HepG2 (cell line): ENCODE results near the gene HSF4. TPM values are rescaled to one million over a fixed set of nuclear protein-coding genes. Genes with fewer than 3 reads are reported as not detected.
A peak's percentile ranks its signal among the peaks of the same experiment; 100 is the strongest.

Experiments used
- ASH2L ChIP-seq: fragments of 300-600, 200-600 bp; sonication (generic); IDR thresholded peaks from 2 replicates; pipeline ENCODE4 v1.7.0; 2017; ENCODE audit warnings: low read depth, mild to moderate bottlenecking, moderate library complexity, mixed read lengths, low read length; ENCODE audit not compliant: insufficient read length
- BCL6 ChIP-seq: IDR thresholded peaks from 2 replicates; pipeline ENCODE4 v1.6.1; 2016; ENCODE audit warnings: missing genetic modification reagents, missing compliant biosample characterization
- ETV6 ChIP-seq: sonication (generic); formaldehyde crosslinking; conservative IDR thresholded peaks from 2 replicates; pipeline ENCODE4 v1.4.0; 2020; ENCODE audit warnings: missing genetic modification reagents
- FOXC1 ChIP-seq: sonication (generic); formaldehyde crosslinking; IDR thresholded peaks from 2 replicates; pipeline ENCODE4 v1.8.0; 2022; ENCODE audit warnings: mild to moderate bottlenecking, missing genetic modification reagents, borderline replicate concordance
- HOXD1 ChIP-seq: sonication (generic); formaldehyde crosslinking; IDR thresholded peaks from 2 replicates; pipeline ENCODE4 v1.5.0; 2020; ENCODE audit warnings: missing genetic modification reagents
- ISX ChIP-seq: sonication (generic); formaldehyde crosslinking; conservative IDR thresholded peaks from 2 replicates; pipeline ENCODE4 v1.5.0; 2020; ENCODE audit warnings: missing genetic modification reagents
- JUN ChIP-seq: sonication (generic); formaldehyde crosslinking; IDR thresholded peaks from 2 replicates; pipeline ENCODE4 v1.4.0; 2020; ENCODE audit warnings: mild to moderate bottlenecking, missing genetic modification reagents
- KLF16 ChIP-seq, 2 experiments: sonication (generic) in 1 of 2; formaldehyde crosslinking in 1 of 2; IDR thresholded peaks; 2 replicates each; pipeline versions ENCODE4 v1.6.1 to v1.8.0; 2016 to 2023; ENCODE audit warnings: missing genetic modification reagents in 2 of 2, missing compliant biosample characterization in 1 of 2
- NR2F1 ChIP-seq, 2 experiments: fragments of 450-650 bp in 1 of 2; formaldehyde crosslinking in 1 of 2; IDR thresholded peaks; 2 replicates each; pipeline versions ENCODE4 v1.5.0 to v1.6.1; 2016 to 2020; ENCODE audit warnings: mild to moderate bottlenecking in 1 of 2, missing compliant biosample characterization in 1 of 2, missing genetic modification reagents in 1 of 2, moderate library complexity in 1 of 2
- PHF21A ChIP-seq: sonication (generic); formaldehyde crosslinking; IDR thresholded peaks from 2 replicates; pipeline ENCODE4 v1.5.0; 2020; ENCODE audit warnings: mild to moderate bottlenecking, missing genetic modification reagents
- SIX4 ChIP-seq: sonication (generic); formaldehyde crosslinking; IDR thresholded peaks from 2 replicates; pipeline ENCODE4 v1.4.0; 2020; ENCODE audit warnings: missing genetic modification reagents
- SOX13 ChIP-seq, 3 experiments: fragments of 450-650 bp in 1 of 3; sonication (generic) in 1 of 3; formaldehyde crosslinking in 1 of 3; IDR thresholded peaks in 2 of 3; conservative IDR thresholded peaks in 1 of 3; 2 replicates each; pipeline versions ENCODE4 v1.5.0 to v1.6.1; 2016 to 2020; ENCODE audit warnings: antibody characterized with exemption in 1 of 3, mild to moderate bottlenecking in 1 of 3, missing compliant biosample characterization in 1 of 3, missing genetic modification reagents in 1 of 3, moderate library complexity in 1 of 3
- TAF15 ChIP-seq: fragments of 200-400 bp; formaldehyde crosslinking; IDR thresholded peaks from one replicate; pipeline ENCODE4 v1.6.1; 2018; ENCODE audit warnings: mild to moderate bottlenecking, low read depth, low read length; ENCODE audit not compliant: poor library complexity, severe bottlenecking
- TSC22D2 ChIP-seq: sonication (generic); formaldehyde crosslinking; IDR thresholded peaks from 2 replicates; pipeline ENCODE4 v1.5.1; 2020; ENCODE audit warnings: missing genetic modification reagents, mild to moderate bottlenecking, borderline replicate concordance
- ZBTB7B ChIP-seq: sonication (generic); formaldehyde crosslinking; IDR thresholded peaks from 2 replicates; pipeline ENCODE4 v1.4.0; 2020; ENCODE audit warnings: missing genetic modification reagents
- ZFYVE20 ChIP-seq: sonication (generic); formaldehyde crosslinking; IDR thresholded peaks from 2 replicates; pipeline ENCODE4 v1.8.0; 2023; ENCODE audit warnings: low read depth, mild to moderate bottlenecking, moderate library complexity, missing genetic modification reagents, borderline replicate concordance
- ZNF232 ChIP-seq: sonication (generic); formaldehyde crosslinking; IDR thresholded peaks from 2 replicates; pipeline ENCODE4 v1.4.0; 2020; ENCODE audit warnings: missing genetic modification reagents, borderline replicate concordance
- ZNF333 ChIP-seq: sonication (generic); formaldehyde crosslinking; IDR thresholded peaks from 2 replicates; pipeline ENCODE4 v1.4.0; 2020; ENCODE audit warnings: mild to moderate bottlenecking, missing genetic modification reagents, borderline replicate concordance
- ZNF501 ChIP-seq: sonication (generic); formaldehyde crosslinking; IDR thresholded peaks from 2 replicates; pipeline ENCODE4 v1.5.1; 2020; ENCODE audit warnings: mild to moderate bottlenecking, moderate library complexity, missing genetic modification reagents
- ZNF557 ChIP-seq: sonication (generic); formaldehyde crosslinking; IDR thresholded peaks from 2 replicates; pipeline ENCODE4 v1.4.0; 2020; ENCODE audit warnings: missing genetic modification reagents
- ZNF749 ChIP-seq: sonication (generic); formaldehyde crosslinking; IDR thresholded peaks from 2 replicates; pipeline ENCODE4 v1.8.0; 2022; ENCODE audit warnings: mild to moderate bottlenecking, missing genetic modification reagents, moderate library complexity, borderline replicate concordance
- ZNF792 ChIP-seq: IDR thresholded peaks from 2 replicates; pipeline ENCODE4 v1.6.1; 2016
- polyA plus RNA-seq, 8 experiments: library from polyadenylated mRNA; depleted of rRNA in 3 of 8; stranded (reverse) in 7 of 8; unstranded in 1 of 8; fragments of >200 nt; fragmentation: Illumina TruSeq in 4 of 8; extraction: Trizol in 4 of 8; gene quantifications; 2 replicates each; pipeline versions ENCODE4 v1.2.1 to v1.2.3, GENCODE V29; 2011 to 2016; ENCODE audit warnings: low read depth in 4 of 8, missing spikeins in 1 of 8, mixed read lengths in 1 of 8; ENCODE audit not compliant: insufficient read depth in 1 of 8
- total RNA-seq, 5 experiments: library from RNA; depleted of rRNA; stranded (reverse); fragments of >200 nt; fragmentation: Illumina TruSeq; extraction: Trizol; gene quantifications; 2 replicates each; pipeline ENCODE4 v1.2.3, GENCODE V29; 2016; ENCODE audit warnings: low read depth in 1 of 5
- TF ChIP-seq, protein P1 (sequence below): sonication (generic); formaldehyde crosslinking; IDR thresholded peaks from 2 replicates; pipeline ENCODE4 v1.8.1; 2023; ENCODE audit warnings: missing genetic modification reagents, inconsistent platforms, borderline replicate concordance
- TF ChIP-seq, protein P2 (sequence below): sonication (generic); formaldehyde crosslinking; IDR thresholded peaks from 2 replicates; pipeline ENCODE4 v1.4.0; 2020; ENCODE audit warnings: missing genetic modification reagents, borderline replicate concordance

HSF4 gene
- total and polyA plus RNA-seq, 2 of the 13 experiments (the other 11 are each of a cell fraction or from before 2014, with no cell fraction given), result 3.5 to 16.9 TPM

DNA sequence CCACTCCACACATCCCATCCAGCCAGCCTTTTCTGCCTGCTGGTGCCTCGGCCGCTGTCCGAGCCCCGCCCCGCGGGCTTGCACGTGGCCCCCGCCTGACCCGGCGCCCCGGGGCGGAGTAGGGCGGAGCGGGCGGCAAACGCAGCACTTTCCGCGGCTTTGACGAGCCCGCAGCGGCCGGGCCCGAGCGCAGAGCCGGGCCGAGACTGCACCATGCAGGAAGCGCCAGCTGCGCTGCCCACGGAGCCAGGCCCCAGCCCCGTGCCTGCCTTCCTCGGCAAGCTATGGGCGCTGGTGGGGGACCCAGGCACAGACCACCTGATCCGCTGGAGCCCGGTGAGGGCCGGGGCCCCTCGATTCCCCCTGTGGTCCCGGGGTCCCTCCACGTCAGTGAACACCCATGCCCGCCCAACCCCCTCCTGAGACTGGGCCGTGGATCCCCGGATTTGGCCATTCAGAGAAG is at the start of gene HSF4 (continued):
- TF ChIP-seq ZNF333 (CRISPR knock-in tag) (peak; percentile 51; the same call in 1 of the 2 replicates), ISX (CRISPR knock-in tag) (peak; percentile 91; the same call in 1 of the 2 replicates), TSC22D2 (peak; percentile 89; the same call in 1 of the 2 replicates), KLF16 (CRISPR knock-in tag; IDR thresholded peaks at IDR 0.05) (peak in 1 of 2 experiments; percentile 91; a peak in 2 of 4 replicates), ZNF557 (CRISPR knock-in tag) (peak; percentile 78; the same call in 1 of the 2 replicates), HOXD1 (CRISPR knock-in tag) (0 out of 2 replicates have a peak, but pooled peaks have one; percentile 81), PHF21A (peak; percentile 84), TAF15 (peak; percentile 46), JUN (CRISPR knock-in tag) (0 out of 2 replicates have a peak, but pooled peaks have one; percentile 71), ZNF749 (CRISPR knock-in tag) (peak; percentile 88), ZBTB7B (CRISPR knock-in tag) (peak; percentile 56; the same call in 1 of the 2 replicates), FOXC1 (CRISPR knock-in tag) (0 out of 2 replicates have a peak, but pooled peaks have one; percentile 50), ZFYVE20 (CRISPR knock-in tag) (0 out of 2 replicates have a peak, but pooled peaks have one; percentile 51), BCL6 (CRISPR knock-in tag) (peak; percentile 97), ZNF792 (CRISPR knock-in tag) (peak; percentile 91), ZNF501 (CRISPR knock-in tag) (peak; percentile 63; the same call in 1 of the 2 replicates), ETV6 (peak; percentile 94), SIX4 (no peak), SOX13 (IDR thresholded peaks at IDR 0.05) (no peak; the same call in 1 of the 2 replicates), SOX13 (CRISPR knock-in tag; conservative IDR thresholded peaks at IDR 0.05 in 1 of 2, IDR thresholded peaks at IDR 0.05 in 1 of 2) (peak in 1 of 2 experiments; percentile 84; a peak in 2 of 4 replicates), ASH2L (peak; percentile 19), NR2F1 (CRISPR knock-in tag; IDR thresholded peaks at IDR 0.05) (peak; percentile 68 to 80; a peak in 3 of 4 replicates), ZNF232 (CRISPR knock-in tag) (peak; percentile 87; the same call in 1 of the 2 replicates)
- TF ChIP-seq, protein P1, sequence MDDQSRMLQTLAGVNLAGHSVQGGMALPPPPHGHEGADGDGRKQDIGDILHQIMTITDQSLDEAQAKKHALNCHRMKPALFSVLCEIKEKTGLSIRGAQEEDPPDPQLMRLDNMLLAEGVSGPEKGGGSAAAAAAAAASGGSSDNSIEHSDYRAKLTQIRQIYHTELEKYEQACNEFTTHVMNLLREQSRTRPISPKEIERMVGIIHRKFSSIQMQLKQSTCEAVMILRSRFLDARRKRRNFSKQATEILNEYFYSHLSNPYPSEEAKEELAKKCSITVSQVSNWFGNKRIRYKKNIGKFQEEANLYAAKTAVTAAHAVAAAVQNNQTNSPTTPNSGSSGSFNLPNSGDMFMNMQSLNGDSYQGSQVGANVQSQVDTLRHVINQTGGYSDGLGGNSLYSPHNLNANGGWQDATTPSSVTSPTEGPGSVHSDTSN, result peak; percentile 68; the same call in 1 of the 2 replicates
- TF ChIP-seq, protein P2, sequence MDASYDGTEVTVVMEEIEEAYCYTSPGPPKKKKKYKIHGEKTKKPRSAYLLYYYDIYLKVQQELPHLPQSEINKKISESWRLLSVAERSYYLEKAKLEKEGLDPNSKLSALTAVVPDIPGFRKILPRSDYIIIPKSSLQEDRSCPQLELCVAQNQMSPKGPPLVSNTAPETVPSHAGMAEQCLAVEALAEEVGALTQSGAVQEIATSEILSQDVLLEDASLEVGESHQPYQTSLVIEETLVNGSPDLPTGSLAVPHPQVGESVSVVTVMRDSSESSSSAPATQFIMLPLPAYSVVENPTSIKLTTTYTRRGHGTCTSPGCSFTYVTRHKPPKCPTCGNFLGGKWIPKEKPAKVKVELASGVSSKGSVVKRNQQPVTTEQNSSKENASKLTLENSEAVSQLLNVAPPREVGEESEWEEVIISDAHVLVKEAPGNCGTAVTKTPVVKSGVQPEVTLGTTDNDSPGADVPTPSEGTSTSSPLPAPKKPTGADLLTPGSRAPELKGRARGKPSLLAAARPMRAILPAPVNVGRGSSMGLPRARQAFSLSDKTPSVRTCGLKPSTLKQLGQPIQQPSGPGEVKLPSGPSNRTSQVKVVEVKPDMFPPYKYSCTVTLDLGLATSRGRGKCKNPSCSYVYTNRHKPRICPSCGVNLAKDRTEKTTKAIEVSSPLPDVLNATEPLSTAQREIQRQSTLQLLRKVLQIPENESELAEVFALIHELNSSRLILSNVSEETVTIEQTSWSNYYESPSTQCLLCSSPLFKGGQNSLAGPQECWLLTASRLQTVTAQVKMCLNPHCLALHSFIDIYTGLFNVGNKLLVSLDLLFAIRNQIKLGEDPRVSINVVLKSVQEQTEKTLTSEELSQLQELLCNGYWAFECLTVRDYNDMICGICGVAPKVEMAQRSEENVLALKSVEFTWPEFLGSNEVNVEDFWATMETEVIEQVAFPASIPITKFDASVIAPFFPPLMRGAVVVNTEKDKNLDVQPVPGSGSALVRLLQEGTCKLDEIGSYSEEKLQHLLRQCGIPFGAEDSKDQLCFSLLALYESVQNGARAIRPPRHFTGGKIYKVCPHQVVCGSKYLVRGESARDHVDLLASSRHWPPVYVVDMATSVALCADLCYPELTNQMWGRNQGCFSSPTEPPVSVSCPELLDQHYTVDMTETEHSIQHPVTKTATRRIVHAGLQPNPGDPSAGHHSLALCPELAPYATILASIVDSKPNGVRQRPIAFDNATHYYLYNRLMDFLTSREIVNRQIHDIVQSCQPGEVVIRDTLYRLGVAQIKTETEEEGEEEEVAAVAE (CRISPR knock-in tag), result peak; percentile 34; the same call in 1 of the 2 replicates
